ENCODE measurements around the gene RGS9. TPM values are rescaled to one million over a fixed set of nuclear protein-coding genes. Genes with fewer than 3 reads are reported as not detected.

The RGS9 gene
- total and polyA plus RNA-seq, 10 of the 15 experiments (the other 5 are each of a cell fraction or from before 2014, with no cell fraction given) = 1.1 to 10.6 (median 5.6) TPM

DNA sequence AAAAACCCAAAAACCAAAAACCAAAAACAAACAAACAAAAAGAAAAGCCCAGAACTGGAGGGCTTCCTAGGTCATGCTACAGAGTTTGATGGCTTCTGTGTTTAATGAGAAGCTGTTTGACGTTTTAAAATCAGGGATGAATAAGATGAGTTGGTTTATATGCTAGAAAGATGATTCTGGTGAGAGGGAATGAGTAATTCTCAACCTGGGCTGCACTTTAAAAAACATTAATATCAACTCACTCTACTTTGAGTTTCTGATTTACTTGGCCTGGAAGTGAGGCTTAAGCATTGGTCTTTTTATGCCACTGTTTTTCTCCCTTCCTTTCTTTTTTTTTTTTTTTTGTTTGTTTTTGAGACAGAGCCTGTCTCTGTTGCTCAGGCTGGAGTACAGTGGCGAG lies 5.1 kb downstream of the RGS9 start (continued):
- TF ChIP-seq RELB (IDR thresholded peaks at IDR 0.05; ENCODE audit: low read depth) = no peak
- no peak for TF ChIP-seq TCF3 (IDR thresholded peaks at IDR 0.05; ENCODE audit: borderline replicate concordance, insufficient read depth, low read depth, low read length)
- no peak for TF ChIP-seq E2F4 (IDR thresholded peaks at IDR 0.05; ENCODE audit: low read depth, low read length)
- TF ChIP-seq CBX5 (IDR thresholded peaks at IDR 0.05; ENCODE audit: low read depth) = no peak
- TF ChIP-seq RB1 (IDR thresholded peaks at IDR 0.05; ENCODE audit: borderline replicate concordance) = no peak
- no peak for TF ChIP-seq NRF1 (conservative IDR thresholded peaks at IDR 0.05; ENCODE audit: low read depth, low read length)

DNA sequence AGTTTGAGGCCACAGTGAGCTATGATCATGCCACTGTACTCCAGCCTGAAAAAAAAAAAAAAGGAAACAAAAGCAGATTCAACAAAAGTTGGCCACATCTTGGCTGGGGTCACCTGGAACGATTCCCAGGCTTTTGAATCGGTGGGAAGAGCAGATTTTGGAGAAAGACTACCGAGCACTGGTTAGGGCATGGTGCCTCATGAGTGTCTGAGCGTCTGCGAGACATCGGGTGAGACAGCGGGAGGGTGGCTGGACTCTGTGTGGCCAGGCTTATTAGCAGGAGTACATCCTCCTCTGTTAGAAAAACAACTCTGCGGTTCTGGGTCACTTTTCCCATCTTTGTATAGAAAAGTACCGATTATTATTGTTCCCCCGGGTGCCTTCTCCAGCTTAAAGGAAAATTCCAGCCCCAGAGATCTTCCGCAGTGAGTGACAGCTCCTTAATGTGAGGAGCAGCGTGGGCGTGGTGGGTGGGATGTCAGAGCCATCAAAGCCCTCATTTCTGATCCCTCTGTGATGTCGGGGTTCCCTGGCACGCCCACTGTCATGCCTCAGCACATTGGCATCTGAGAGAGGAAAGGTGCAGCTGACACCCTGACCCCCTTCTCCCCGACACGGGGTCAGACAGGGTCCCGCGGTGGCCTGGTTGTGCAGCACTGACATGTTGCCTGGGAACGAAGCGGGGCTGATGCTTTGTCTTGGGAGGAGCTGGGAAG lies 6.9 kb downstream of the RGS9 start:
- Histone ChIP-seq H3K4me1 (ENCODE audit: control insufficient read depth, insufficient read depth, low read length) (peaks cover 12% of the 10 kb centered on the region), H3K9me3 (replicated peaks; ENCODE audit: control insufficient read depth, insufficient read depth, low read length) (no peaks in the 10 kb centered on the region), H3K79me2 (ENCODE audit: control insufficient read depth, insufficient read depth, low read length) (no peaks in the 10 kb centered on the region), H3K27me3 (replicated peaks in 1 of 2; ENCODE audit: control insufficient read depth in 2 of 2, insufficient read depth in 2 of 2, low read length in 1 of 2) (no peaks in the 10 kb centered on the region), H3K4me3 (no peak overlapping the region), H3K36me3 (ENCODE audit: control insufficient read depth in 2 of 2, insufficient read depth in 2 of 2, low read length in 1 of 2) (no peaks in the 10 kb centered on the region), H3K27ac (ENCODE audit: control insufficient read depth, insufficient read depth) (no peak overlapping the region), H4K20me1 (ENCODE audit: control insufficient read depth, insufficient read depth) (no peaks in the 10 kb centered on the region), H3K4me2 (ENCODE audit: control insufficient read depth, insufficient read depth) (no peak overlapping the region), H3K9ac (ENCODE audit: control insufficient read depth, insufficient read depth, low read length) (no peak overlapping the region), H2AFZ (ENCODE audit: control insufficient read depth, low read depth, low read length) (no peak overlapping the region)
- RAD21 ChIA-PET (ENCODE audit: unreplicated experiment) = interaction anchor here (0.7 to 1.5 kb wide), 3 partner anchors 10 to 44 kb away, joined by 3 to 5 read pairs (median 3); no protein-coding TSS in a partner anchor
- in situ Hi-C loops (cut with MboI) = no loop called here
- CTCF ChIA-PET = interaction anchor here (0.9 to 1.9 kb wide), 3 partner anchors 10 to 54 kb away, joined by 3 to 7 read pairs (median 3); no protein-coding TSS in a partner anchor
- 79% methylated on average over 21 of the region's 21 CpGs for WGBS (ENCODE audit: insufficient coverage, insufficient replicate concordance, low lambda C conversion rate, missing lambda C conversion rate)
- FAIRE-seq (no peak), DNase-seq (ENCODE audit: low read depth, low spot score) (no peak), ATAC-seq (no peak)
- SMC1A ChIA-PET (ENCODE audit: uncharacterized antibody, unreplicated experiment) = interaction anchor here (0.7 kb wide), 1 partner anchor 11 kb away, joined by 4 read pairs; no protein-coding TSS in a partner anchor
- intact Hi-C loops (cut with micrococcal nuclease; ENCODE audit: unreplicated experiment) = no loop called here
- POLR2A ChIA-PET = interaction anchor here (0.6 kb wide), 1 partner anchor 49 kb away, joined by 3 read pairs; no protein-coding TSS in a partner anchor
- BruUV-seq (replicated peaks) = no TSS peak
- TF ChIP-seq CEBPZ (IDR thresholded peaks at IDR 0.05; ENCODE audit: low read depth, low read length) (no peak), ZNF274 (IDR thresholded peaks at IDR 0.05; ENCODE audit: insufficient read depth, insufficient read length) (no peak), MTA2 (IDR thresholded peaks at IDR 0.05; ENCODE audit: low read depth) (no peak), EED (IDR thresholded peaks at IDR 0.05; ENCODE audit: low read depth) (no peak), STAT1 (conservative IDR thresholded peaks at IDR 0.05) (no peak), NFXL1 (IDR thresholded peaks at IDR 0.05; ENCODE audit: borderline replicate concordance) (no peak), CBX5 (IDR thresholded peaks at IDR 0.05; ENCODE audit: low read depth) (no peak), ZSCAN29 (IDR thresholded peaks at IDR 0.05) (no peak), NKRF (conservative IDR thresholded peaks at IDR 0.05) (no peak)

Measured in GM12878 (cell line).